WTC11 (cell line): Measurements from ENCODE around the gene SLFN14. TPM values are rescaled to one million over a fixed set of nuclear protein-coding genes. Genes with fewer than 3 reads are reported as not detected.

ENCODE experiments used
- ATAC-seq: fragments of 200-7000 bp; cut with Tn5 transposase; 2 replicates; pipeline ENCODE4 v1.10.0; 2021; ENCODE audit warnings: mild to moderate bottlenecking, moderate library complexity
- CTCF ChIA-PET: fragments of 300-600 bp; sonication (Branson Sonifier 250); formaldehyde crosslinking; loops from one replicate; lab custom pipeline; 2021; ENCODE audit warnings: antibody characterized with exemption; lab: Charles Lee
- POLR2A ChIA-PET: fragments of 350-600 bp; sonication (Branson Sonifier 250); formaldehyde crosslinking; loops from one replicate; lab custom pipeline; 2021; ENCODE audit warnings: antibody characterized with exemption; lab: Charles Lee
- DNase-seq: peaks from one replicate; pipeline ENCODE4 v3.0.0; 2021; ENCODE audit warnings: low spot score
- H3K27ac Mint-ChIP-seq: 2 replicates; pipeline ENCODE4 v1.8.0; 2021; ENCODE audit warnings: mixed read lengths
- H3K27me3 Mint-ChIP-seq: 2 replicates; pipeline ENCODE4 v1.8.0; 2021; ENCODE audit warnings: low read depth, mild to moderate bottlenecking, moderate library complexity, mixed read lengths
- H3K36me3 Mint-ChIP-seq: 2 replicates; pipeline ENCODE4 v1.8.0; 2021; ENCODE audit warnings: mixed read lengths
- H3K4me1 Mint-ChIP-seq: 2 replicates; pipeline ENCODE4 v1.8.0; 2022; ENCODE audit warnings: mixed read lengths
- H3K4me3 Mint-ChIP-seq: 2 replicates; pipeline ENCODE4 v1.8.0; 2021; ENCODE audit warnings: mild to moderate bottlenecking, moderate library complexity, mixed read lengths
- H3K9me3 Mint-ChIP-seq: 2 replicates; pipeline ENCODE4 v1.8.0; 2021; ENCODE audit warnings: mixed read lengths
- CREB1 ChIP-seq: sonication (generic); formaldehyde crosslinking; IDR thresholded peaks from 2 replicates; pipeline ENCODE4 v1.8.0; 2023; ENCODE audit warnings: mild to moderate bottlenecking, missing genetic modification reagents
- CREM ChIP-seq: sonication (generic); formaldehyde crosslinking; IDR thresholded peaks from 2 replicates; pipeline ENCODE4 v1.8.1; 2022; ENCODE audit warnings: mild to moderate bottlenecking, missing genetic modification reagents, moderate library complexity
- EMX1 ChIP-seq: fragments of 250-450 bp; sonication (Bioruptor Pico); IDR thresholded peaks from 2 replicates; pipeline ENCODE4 v1.8.0; 2021; ENCODE audit warnings: mild to moderate bottlenecking
- ETV6 ChIP-seq: sonication (generic); formaldehyde crosslinking; IDR thresholded peaks from 2 replicates; pipeline ENCODE4 v1.8.1; 2022; ENCODE audit warnings: mild to moderate bottlenecking, missing genetic modification reagents
- FOXK1 ChIP-seq: sonication (generic); formaldehyde crosslinking; IDR thresholded peaks from 2 replicates; pipeline ENCODE4 v1.8.0; 2022; ENCODE audit warnings: mild to moderate bottlenecking, moderate library complexity, missing genetic modification reagents
- HMGA2 ChIP-seq: fragments of 250-450 bp; sonication (Bioruptor Pico); IDR thresholded peaks from 2 replicates; pipeline ENCODE4 v1.4.0; 2021; ENCODE audit warnings: mild to moderate bottlenecking, moderate library complexity
- SP1 ChIP-seq: sonication (generic); formaldehyde crosslinking; conservative IDR thresholded peaks from 2 replicates; pipeline ENCODE4 v1.8.1; 2022; ENCODE audit warnings: missing genetic modification reagents
- ZNF138 ChIP-seq: sonication (generic); formaldehyde crosslinking; conservative IDR thresholded peaks from 2 replicates; pipeline ENCODE4 v1.8.1; 2022; ENCODE audit warnings: mild to moderate bottlenecking, moderate library complexity, missing genetic modification reagents
- ZNF317 ChIP-seq: sonication (generic); formaldehyde crosslinking; IDR thresholded peaks from 2 replicates; pipeline ENCODE4 v1.8.1; 2023; ENCODE audit warnings: low read depth, mild to moderate bottlenecking, moderate library complexity, missing genetic modification reagents, borderline replicate concordance
- ZNF416 ChIP-seq: fragments of 250-450 bp; sonication (Bioruptor Pico); IDR thresholded peaks from 2 replicates; pipeline ENCODE4 v1.9.0; 2021; ENCODE audit warnings: mild to moderate bottlenecking, inconsistent platforms
- total RNA-seq: library from RNA; stranded (reverse); gene quantifications from 3 replicates; pipeline ENCODE4 v1.2.3, GENCODE V29; 2021
- TF ChIP-seq, protein P1 (sequence below): sonication (generic); formaldehyde crosslinking; IDR thresholded peaks from 2 replicates; pipeline ENCODE4 v1.8.1; 2022; ENCODE audit warnings: mild to moderate bottlenecking, moderate library complexity, missing genetic modification reagents
- TF ChIP-seq, protein P2 (sequence below): sonication (generic); formaldehyde crosslinking; IDR thresholded peaks from 2 replicates; pipeline ENCODE4 v1.8.1; 2022; ENCODE audit warnings: missing genetic modification reagents, borderline replicate concordance
- TF ChIP-seq, protein P3 (sequence below): fragments of 250-450 bp; sonication (Bioruptor Pico); IDR thresholded peaks from 2 replicates; pipeline ENCODE4 v1.8.0; 2021; ENCODE audit warnings: mild to moderate bottlenecking
- TF ChIP-seq, protein P4 (sequence below): sonication (generic); formaldehyde crosslinking; IDR thresholded peaks from 2 replicates; pipeline ENCODE4 v1.8.1; 2022; ENCODE audit warnings: mild to moderate bottlenecking, missing genetic modification reagents, moderate library complexity, borderline replicate concordance
- TF ChIP-seq, protein P5 (sequence below): sonication (generic); formaldehyde crosslinking; conservative IDR thresholded peaks from 2 replicates; pipeline ENCODE4 v1.8.1; 2023; ENCODE audit warnings: mild to moderate bottlenecking, low read depth, missing genetic modification reagents, moderate library complexity

Gene SLFN14
- total RNA-seq, 1 experiment from 2014 or later: not detected

DNA sequence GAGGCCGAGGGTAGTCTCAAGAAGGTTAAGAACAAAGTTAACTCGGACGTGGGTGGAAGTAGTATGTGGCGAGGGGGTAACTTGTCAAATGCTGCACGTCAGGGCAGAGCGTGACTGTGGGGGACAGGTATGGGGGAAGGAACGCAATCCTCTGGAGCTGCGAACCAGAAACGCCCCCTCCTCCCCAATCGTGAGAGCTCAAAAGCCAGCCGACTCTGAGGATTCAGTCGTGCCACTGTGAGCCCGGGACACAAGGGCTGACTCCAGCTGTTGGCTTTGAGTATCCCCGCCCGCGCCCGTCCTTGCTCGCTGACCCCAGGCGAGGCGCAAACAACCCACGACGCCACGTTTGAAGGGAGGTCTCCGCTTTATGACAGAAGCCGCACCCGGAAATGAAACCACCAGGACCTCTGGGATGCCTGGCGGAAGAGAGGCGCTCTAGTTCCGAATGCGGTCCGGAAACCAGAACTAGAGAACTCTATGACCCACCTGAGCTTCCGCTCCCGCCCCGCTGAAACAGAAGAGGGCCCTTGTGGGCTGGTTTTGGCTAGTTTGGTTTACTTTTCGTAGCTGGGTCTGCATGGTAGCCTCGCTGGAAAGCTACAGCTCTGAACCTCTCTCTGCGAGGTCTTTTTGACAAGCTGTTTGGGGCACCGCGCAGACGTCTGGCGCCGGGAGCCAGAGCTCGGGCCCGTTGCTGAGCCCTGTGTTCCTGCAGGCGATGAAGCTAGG is 17.7 kb upstream of the SLFN14 start, which contains the start of gene PEX12 (continued):
- TF ChIP-seq, protein P1, sequence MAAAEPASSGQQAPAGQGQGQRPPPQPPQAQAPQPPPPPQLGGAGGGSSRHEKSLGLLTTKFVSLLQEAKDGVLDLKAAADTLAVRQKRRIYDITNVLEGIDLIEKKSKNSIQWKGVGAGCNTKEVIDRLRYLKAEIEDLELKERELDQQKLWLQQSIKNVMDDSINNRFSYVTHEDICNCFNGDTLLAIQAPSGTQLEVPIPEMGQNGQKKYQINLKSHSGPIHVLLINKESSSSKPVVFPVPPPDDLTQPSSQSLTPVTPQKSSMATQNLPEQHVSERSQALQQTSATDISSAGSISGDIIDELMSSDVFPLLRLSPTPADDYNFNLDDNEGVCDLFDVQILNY: peak; percentile 69; the same call in 1 of the 2 replicates
- TF ChIP-seq CREM (CRISPR knock-in tag): peak; percentile 94
- TF ChIP-seq, protein P2, sequence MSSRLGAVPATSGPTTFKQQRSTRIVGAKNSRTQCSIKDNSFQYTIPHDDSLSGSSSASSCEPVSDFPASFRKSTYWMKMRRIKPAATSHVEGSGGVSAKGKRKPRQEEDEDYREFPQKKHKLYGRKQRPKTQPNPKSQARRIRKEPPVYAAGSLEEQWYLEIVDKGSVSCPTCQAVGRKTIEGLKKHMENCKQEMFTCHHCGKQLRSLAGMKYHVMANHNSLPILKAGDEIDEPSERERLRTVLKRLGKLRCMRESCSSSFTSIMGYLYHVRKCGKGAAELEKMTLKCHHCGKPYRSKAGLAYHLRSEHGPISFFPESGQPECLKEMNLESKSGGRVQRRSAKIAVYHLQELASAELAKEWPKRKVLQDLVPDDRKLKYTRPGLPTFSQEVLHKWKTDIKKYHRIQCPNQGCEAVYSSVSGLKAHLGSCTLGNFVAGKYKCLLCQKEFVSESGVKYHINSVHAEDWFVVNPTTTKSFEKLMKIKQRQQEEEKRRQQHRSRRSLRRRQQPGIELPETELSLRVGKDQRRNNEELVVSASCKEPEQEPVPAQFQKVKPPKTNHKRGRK: no peak
- TF ChIP-seq CREB1: 0 out of 2 replicates have a peak, but pooled peaks have one; percentile 17

DNA sequence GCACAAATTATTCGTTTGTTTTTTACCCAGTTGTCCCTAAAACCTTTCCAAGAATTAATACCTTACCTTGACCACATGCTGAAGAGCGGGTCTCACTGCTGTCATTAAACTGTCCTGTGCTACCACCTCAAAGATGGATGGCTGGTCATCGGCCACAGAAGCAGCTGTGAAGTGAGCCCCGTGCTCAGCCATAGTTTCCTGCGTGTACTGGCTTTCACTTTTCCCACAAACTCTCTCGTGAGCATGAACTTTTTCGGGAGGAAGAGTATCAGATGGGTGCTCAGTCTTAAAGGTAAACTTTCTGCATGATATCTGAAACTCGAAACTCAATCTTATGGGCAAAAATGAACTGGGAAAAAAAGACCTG is 17.2 kb upstream of the SLFN14 start:
- ATAC-seq: no peak
- H3K36me3 Mint-ChIP-seq: peaks cover 4% of the 10 kb centered on the region; the same call in 1 of the 2 replicates
- peak overlapping the region; percentile 58; the same call in 1 of the 2 replicates for H3K27ac Mint-ChIP-seq

DNA sequence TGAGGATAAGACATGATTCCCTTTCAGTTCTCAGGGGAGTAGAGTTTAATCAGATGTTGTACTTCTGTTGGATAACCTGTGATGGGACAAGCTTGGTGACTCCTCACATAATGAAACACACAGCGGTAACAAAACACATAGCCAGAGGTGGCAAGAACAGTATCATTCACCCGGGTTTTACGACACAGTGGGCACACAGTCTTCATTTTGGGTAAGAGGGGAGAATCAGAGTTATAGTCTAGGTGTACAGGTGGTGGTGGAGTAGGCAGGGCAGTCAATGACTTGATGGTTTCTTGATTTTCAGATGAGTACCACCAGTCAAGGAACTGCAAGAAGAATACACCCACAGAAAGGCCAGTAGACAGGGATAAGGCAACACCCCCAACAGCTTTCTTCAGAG is 15.1 kb upstream of the SLFN14 start:
- Mint-ChIP-seq H3K9me3 (no peaks in the 10 kb centered on the region), H3K36me3 (peaks cover 4% of the 10 kb centered on the region; the same call in 1 of the 2 replicates), H3K4me3 (no peak overlapping the region), H3K4me1 (peaks cover 11% of the 10 kb centered on the region; the same call in 1 of the 2 replicates), H3K27me3 (no peaks in the 10 kb centered on the region), H3K27ac (peak overlapping the region; percentile 73)
- no peak for TF ChIP-seq ETV6 (CRISPR knock-in tag)
- no peak for TF ChIP-seq SP1 (CRISPR knock-in tag)
- no peak for TF ChIP-seq FOXK1
- TF ChIP-seq ZNF138 (CRISPR knock-in tag): no peak
- no peak for TF ChIP-seq ZNF416 (CRISPR knock-in tag)
- TF ChIP-seq EMX1: no peak
- CTCF ChIA-PET: interaction anchor here (1.8 kb wide), 1 partner anchor 36 kb away, joined by 4 read pairs; no protein-coding TSS in a partner anchor
- DNase-seq (no peak), ATAC-seq (no peak)
- POLR2A ChIA-PET: no interaction called here

More for the DNA sequence above, 17.2 kb upstream of the SLFN14 start:
- DNase-seq: no peak
- peaks cover 4% of the 10 kb centered on the region for H3K27me3 Mint-ChIP-seq
- ChIA-PET POLR2A (interaction anchor here (0.6 to 1.9 kb wide), 5 partner anchors 9 to 512 kb away, joined by 4 to 17 read pairs (median 6); partner anchors contain the start of gene AP2B1), CTCF (interaction anchor here (0.6 to 3.7 kb wide), 10 partner anchors 10 to 742 kb away, joined by 3 to 31 read pairs (median 8); partner anchors contain the start of gene RAD51D)
- no peaks in the 10 kb centered on the region for H3K9me3 Mint-ChIP-seq
- peak overlapping the region; percentile 90 for H3K4me3 Mint-ChIP-seq
- H3K4me1 Mint-ChIP-seq: peaks cover 11% of the 10 kb centered on the region; the same call in 1 of the 2 replicates
- TF ChIP-seq, protein P3, sequence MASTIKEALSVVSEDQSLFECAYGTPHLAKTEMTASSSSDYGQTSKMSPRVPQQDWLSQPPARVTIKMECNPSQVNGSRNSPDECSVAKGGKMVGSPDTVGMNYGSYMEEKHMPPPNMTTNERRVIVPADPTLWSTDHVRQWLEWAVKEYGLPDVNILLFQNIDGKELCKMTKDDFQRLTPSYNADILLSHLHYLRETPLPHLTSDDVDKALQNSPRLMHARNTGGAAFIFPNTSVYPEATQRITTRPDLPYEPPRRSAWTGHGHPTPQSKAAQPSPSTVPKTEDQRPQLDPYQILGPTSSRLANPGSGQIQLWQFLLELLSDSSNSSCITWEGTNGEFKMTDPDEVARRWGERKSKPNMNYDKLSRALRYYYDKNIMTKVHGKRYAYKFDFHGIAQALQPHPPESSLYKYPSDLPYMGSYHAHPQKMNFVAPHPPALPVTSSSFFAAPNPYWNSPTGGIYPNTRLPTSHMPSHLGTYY (CRISPR knock-in tag): no peak
- TF ChIP-seq, protein P4, sequence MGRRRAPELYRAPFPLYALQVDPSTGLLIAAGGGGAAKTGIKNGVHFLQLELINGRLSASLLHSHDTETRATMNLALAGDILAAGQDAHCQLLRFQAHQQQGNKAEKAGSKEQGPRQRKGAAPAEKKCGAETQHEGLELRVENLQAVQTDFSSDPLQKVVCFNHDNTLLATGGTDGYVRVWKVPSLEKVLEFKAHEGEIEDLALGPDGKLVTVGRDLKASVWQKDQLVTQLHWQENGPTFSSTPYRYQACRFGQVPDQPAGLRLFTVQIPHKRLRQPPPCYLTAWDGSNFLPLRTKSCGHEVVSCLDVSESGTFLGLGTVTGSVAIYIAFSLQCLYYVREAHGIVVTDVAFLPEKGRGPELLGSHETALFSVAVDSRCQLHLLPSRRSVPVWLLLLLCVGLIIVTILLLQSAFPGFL (CRISPR knock-in tag): no peak
- TF ChIP-seq ZNF317 (no peak), HMGA2 (no peak)
- TF ChIP-seq, protein P5, sequence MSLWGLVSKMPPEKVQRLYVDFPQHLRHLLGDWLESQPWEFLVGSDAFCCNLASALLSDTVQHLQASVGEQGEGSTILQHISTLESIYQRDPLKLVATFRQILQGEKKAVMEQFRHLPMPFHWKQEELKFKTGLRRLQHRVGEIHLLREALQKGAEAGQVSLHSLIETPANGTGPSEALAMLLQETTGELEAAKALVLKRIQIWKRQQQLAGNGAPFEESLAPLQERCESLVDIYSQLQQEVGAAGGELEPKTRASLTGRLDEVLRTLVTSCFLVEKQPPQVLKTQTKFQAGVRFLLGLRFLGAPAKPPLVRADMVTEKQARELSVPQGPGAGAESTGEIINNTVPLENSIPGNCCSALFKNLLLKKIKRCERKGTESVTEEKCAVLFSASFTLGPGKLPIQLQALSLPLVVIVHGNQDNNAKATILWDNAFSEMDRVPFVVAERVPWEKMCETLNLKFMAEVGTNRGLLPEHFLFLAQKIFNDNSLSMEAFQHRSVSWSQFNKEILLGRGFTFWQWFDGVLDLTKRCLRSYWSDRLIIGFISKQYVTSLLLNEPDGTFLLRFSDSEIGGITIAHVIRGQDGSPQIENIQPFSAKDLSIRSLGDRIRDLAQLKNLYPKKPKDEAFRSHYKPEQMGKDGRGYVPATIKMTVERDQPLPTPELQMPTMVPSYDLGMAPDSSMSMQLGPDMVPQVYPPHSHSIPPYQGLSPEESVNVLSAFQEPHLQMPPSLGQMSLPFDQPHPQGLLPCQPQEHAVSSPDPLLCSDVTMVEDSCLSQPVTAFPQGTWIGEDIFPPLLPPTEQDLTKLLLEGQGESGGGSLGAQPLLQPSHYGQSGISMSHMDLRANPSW (CRISPR knock-in tag): no peak
